GM12878 (cell line): ENCODE data around the gene SECISBP2. TPM values are rescaled to one million over a fixed set of nuclear protein-coding genes. Genes with fewer than 3 reads are reported as not detected.

ENCODE experiments used
- ATAC-seq: fragments of 200-7000 bp; cut with Tn5 transposase; 3 replicates; pipeline ENCODE4 v1.9.1; 2020; ENCODE audit warnings: mild to moderate bottlenecking, moderate library complexity
- BruUV-seq: library from RNA; stranded (reverse); fragments of 400-500 nt; replicated peaks from 2 replicates; lab custom pipeline; 2021; lab: Mats Ljungman, UMichigan
- CTCF ChIA-PET: fragments of 300-600 bp; sonication (Branson Sonifier 250); formaldehyde crosslinking; extraction: SDS; loops from one replicate; lab custom pipeline; 2021; ENCODE audit warnings: inconsistent platforms; lab: Yijun Ruan, JAX
- POLR2A ChIA-PET: fragments of 350-600 bp; formaldehyde crosslinking; extraction: SDS; loops from one replicate; lab custom pipeline; 2021; ENCODE audit warnings: inconsistent platforms; lab: Charles Lee
- RAD21 ChIA-PET: fragments of 300-600 bp; sonication (Branson Sonifier 250); formaldehyde crosslinking; loops from one replicate; lab custom pipeline; 2023; ENCODE audit warnings: antibody characterized with exemption; ENCODE audit not compliant: unreplicated experiment; lab: Charles Lee
- SMC1A ChIA-PET: fragments of 300-600 bp; sonication (Branson Sonifier 250); formaldehyde crosslinking; loops from one replicate; lab custom pipeline; 2023; ENCODE audit not compliant: unreplicated experiment, uncharacterized antibody; lab: Charles Lee
- DNase-seq: peaks from one replicate; pipeline ENCODE4 v3.0.0-alpha.2; 2011; ENCODE audit warnings: low read depth, low spot score
- FAIRE-seq: peaks from 3 replicates; lab custom pipeline; 2011; peaks lifted over from hg19 to GRCh38; lab: Jason Lieb, UNC
- H2AFZ ChIP-seq: 2 replicates; pipeline ENCODE4 v1.6.0; 2011; ENCODE audit warnings: low read depth, low read length, control low read depth; ENCODE audit not compliant: control insufficient read depth
- H3K27ac ChIP-seq: 2 replicates; pipeline ENCODE4 v1.5.1; 2011; ENCODE audit warnings: control low read depth; ENCODE audit not compliant: control insufficient read depth, insufficient read depth
- H3K27me3 ChIP-seq, 2 experiments: replicated peaks in 1 of 2; 2 replicates each; pipeline versions ENCODE4 v1.6.0 to v1.6.1; 2011; ENCODE audit warnings: low read length in 1 of 2; ENCODE audit not compliant: control insufficient read depth in 2 of 2, insufficient read depth in 2 of 2
- H3K36me3 ChIP-seq, 2 experiments: 2 replicates each; pipeline ENCODE4 v1.5.1; 2011; ENCODE audit warnings: low read length in 1 of 2; ENCODE audit not compliant: control insufficient read depth in 2 of 2, insufficient read depth in 2 of 2
- H3K4me1 ChIP-seq: 2 replicates; pipeline ENCODE4 v1.6.1; 2011; ENCODE audit warnings: mild to moderate bottlenecking, low read length, moderate library complexity, mixed read lengths; ENCODE audit not compliant: control insufficient read depth, insufficient read depth
- H3K4me2 ChIP-seq: 2 replicates; pipeline ENCODE4 v1.6.0; 2011; ENCODE audit warnings: control low read depth; ENCODE audit not compliant: control insufficient read depth, insufficient read depth
- H3K4me3 ChIP-seq: fragments of 200-600 bp; sonication (generic); 2 replicates; pipeline ENCODE4 v1.5.1; 2016
- H3K79me2 ChIP-seq: 2 replicates; pipeline ENCODE4 v1.6.0; 2011; ENCODE audit warnings: low read length; ENCODE audit not compliant: control insufficient read depth, insufficient read depth
- H3K9ac ChIP-seq: 2 replicates; pipeline ENCODE4 v1.8.0; 2011; ENCODE audit warnings: low read length, control low read depth, mixed read lengths; ENCODE audit not compliant: control insufficient read depth, insufficient read depth
- H3K9me3 ChIP-seq: replicated peaks from 3 replicates; pipeline ENCODE4 v1.5.1; 2011; ENCODE audit warnings: mild to moderate bottlenecking, low read length; ENCODE audit not compliant: control insufficient read depth, insufficient read depth
- H4K20me1 ChIP-seq: 2 replicates; pipeline ENCODE4 v1.6.0; 2011; ENCODE audit not compliant: control insufficient read depth, insufficient read depth
- CBFB ChIP-seq: IDR thresholded peaks from 2 replicates; pipeline ENCODE4 v1.6.1; 2016; ENCODE audit warnings: antibody characterized with exemption, low read depth
- EGR1 ChIP-seq, 2 experiments: IDR thresholded peaks; 1 replicate in 1 of 2; 2 replicates in 1 of 2; pipeline ENCODE4 v1.6.1; 2011 to 2012; ENCODE audit warnings: low read depth in 2 of 2, low read length in 2 of 2, borderline replicate concordance in 1 of 2, mild to moderate bottlenecking in 1 of 2, moderate library complexity in 1 of 2
- LARP7 ChIP-seq: fragments of 450-650 bp; IDR thresholded peaks from 2 replicates; pipeline ENCODE4 v1.6.1; 2017; ENCODE audit warnings: mild to moderate bottlenecking
- NBN ChIP-seq: fragments of 450-650 bp; IDR thresholded peaks from 2 replicates; pipeline ENCODE4 v1.6.1; 2016
- NFYA ChIP-seq: IDR thresholded peaks from 2 replicates; pipeline ENCODE4 v1.6.1; 2011; ENCODE audit warnings: low read depth, mild to moderate bottlenecking, low read length, improper control_type of control experiment, borderline replicate concordance
- NFYB ChIP-seq: IDR thresholded peaks from 2 replicates; pipeline ENCODE4 v1.6.1; 2011; ENCODE audit warnings: low read depth, mild to moderate bottlenecking, low read length, improper control_type of control experiment, moderate library complexity; ENCODE audit not compliant: insufficient read depth
- POLR2A ChIP-seq: IDR thresholded peaks from 2 replicates; pipeline ENCODE4 v1.6.1; 2011; ENCODE audit warnings: low read depth, mild to moderate bottlenecking, low read length
- POLR2AphosphoS2 ChIP-seq: IDR thresholded peaks from 2 replicates; pipeline ENCODE4 v1.6.1; 2011; ENCODE audit warnings: low read depth, mild to moderate bottlenecking, low read length, improper control_type of control experiment, moderate library complexity
- SP1 ChIP-seq: IDR thresholded peaks from one replicate; pipeline ENCODE4 v1.6.1; 2011; ENCODE audit warnings: low read depth, low read length
- WRNIP1 ChIP-seq: IDR thresholded peaks from 2 replicates; pipeline ENCODE4 v1.6.1; 2011; ENCODE audit warnings: low read depth, low read length, improper control_type of control experiment, borderline replicate concordance
- WGBS: methylation state at CpG from one replicate; pipeline ENCODE4 v1.1.6; 2016; ENCODE audit warnings: low lambda C conversion rate; ENCODE audit not compliant: insufficient replicate concordance, insufficient coverage; ENCODE audit errors: missing lambda C conversion rate; 5-methylcytosine and 5-hydroxymethylcytosine counted together
- in situ Hi-C: fragments of 300-500 bp; cut with MboI; formaldehyde crosslinking; loops from 9 replicates; pipeline ENCODE4 v1.14.3; 2018; ENCODE audit warnings: mixed read lengths
- intact Hi-C: fragments of 100-400 bp; cut with micrococcal nuclease; formaldehyde crosslinking; loops from one replicate; pipeline ENCODE4 v1.14.2; 2022; ENCODE audit not compliant: unreplicated experiment
- polyA plus RNA-seq, 11 experiments: library from polyadenylated mRNA; depleted of rRNA in 4 of 11; unstranded in 6 of 11; stranded (reverse) in 5 of 11; fragments of >200 nt; fragmentation: Nextera tagmentation in 4 of 11; fragmentation: Illumina TruSeq in 1 of 11; extraction: Ambion mirVana in 4 of 11; extraction: Trizol in 1 of 11; gene quantifications; 1 replicate in 1 of 11; 2 replicates in 10 of 11; pipeline versions ENCODE4 v1.2.1 to v1.2.3, GENCODE V29; 2011 to 2016; ENCODE audit warnings: inconsistent platforms in 2 of 11, missing spikeins in 2 of 11, low read depth in 1 of 11
- total RNA-seq, 4 experiments: library from RNA; depleted of rRNA in 3 of 4; stranded (reverse); fragments of >200 nt in 3 of 4; fragmentation: Illumina TruSeq in 1 of 4; extraction: Trizol in 1 of 4; gene quantifications; 2 replicates each; pipeline versions ENCODE4 v1.2.1 to v1.2.3, GENCODE V29; 2013 to 2021
- TF ChIP-seq, protein P1 (sequence below): IDR thresholded peaks from 2 replicates; pipeline ENCODE4 v1.6.1; 2012; ENCODE audit warnings: low read depth, low read length, improper control_type of control experiment
- TF ChIP-seq, protein P2 (sequence below): fragments of 450-650 bp; IDR thresholded peaks from 2 replicates; pipeline ENCODE4 v1.6.1; 2014; ENCODE audit warnings: mild to moderate bottlenecking
- TF ChIP-seq, protein P3 (sequence below), 3 experiments: IDR thresholded peaks in 2 of 3; conservative IDR thresholded peaks in 1 of 3; 2 replicates each; pipeline ENCODE4 v1.5.1; 2011; ENCODE audit warnings: low read depth in 3 of 3, low read length in 3 of 3, mild to moderate bottlenecking in 3 of 3, control low read depth in 2 of 3, moderate library complexity in 2 of 3, inconsistent platforms in 1 of 3, mixed read lengths in 1 of 3; ENCODE audit not compliant: control insufficient read depth in 2 of 3, insufficient read depth in 1 of 3; ENCODE audit errors: extremely low read depth in 1 of 3

Gene SECISBP2
- total and polyA plus RNA-seq, 10 of the 15 experiments (the other 5 are each of a cell fraction or from before 2014, with no cell fraction given), result 4.6 to 50.5 (median 31.9) TPM

DNA sequence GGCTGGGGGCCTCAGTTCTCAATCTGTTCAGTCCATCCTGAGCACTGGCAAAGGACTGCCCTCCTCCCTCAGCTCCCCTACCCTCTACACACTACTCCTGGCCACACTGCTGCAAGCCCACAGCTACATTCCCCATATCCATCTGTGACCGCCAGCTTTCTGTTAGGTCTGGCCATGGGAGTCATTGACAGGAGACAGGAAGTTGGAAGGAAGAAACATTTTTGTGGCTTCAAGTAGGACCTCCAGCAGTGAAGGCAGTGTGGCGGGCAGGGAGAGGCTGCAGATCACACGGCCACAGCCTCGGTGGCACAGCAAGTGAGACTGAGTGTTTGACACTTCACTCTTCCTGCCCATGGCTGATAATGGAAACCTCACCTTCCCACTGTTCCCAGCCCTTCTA, 55.9 kb downstream of the SECISBP2 start:
- intact Hi-C loops, result no loop called here
- in situ Hi-C loops, result no loop called here
- H4K20me1 ChIP-seq, result no peaks in the 10 kb centered on the region; the same call in 1 of the 2 replicates
- no peak overlapping the region for H3K4me3 ChIP-seq
- POLR2A ChIA-PET, result interaction anchor here (1.6 kb wide), 1 partner anchor 175 kb away, joined by 9 read pairs; no protein-coding TSS in a partner anchor
- DNase-seq (no peak), FAIRE-seq (no peak), ATAC-seq (no peak)
- H3K27me3 ChIP-seq, result no peaks in the 10 kb centered on the region
- RAD21 ChIA-PET, result interaction anchor here (1.0 to 2.6 kb wide), 4 partner anchors 45 to 175 kb away, joined by 3 to 39 read pairs (median 5); no protein-coding TSS in a partner anchor
- no peak overlapping the region for H3K9ac ChIP-seq
- CTCF ChIA-PET, result interaction anchor here (0.6 to 3.7 kb wide), 7 partner anchors 25 to 174 kb away, joined by 3 to 42 read pairs (median 4); no protein-coding TSS in a partner anchor
- H3K79me2 ChIP-seq, result no peaks in the 10 kb centered on the region
- no TSS peak for BruUV-seq
- H3K36me3 ChIP-seq, result peaks cover 11% of the 10 kb centered on the region in 2 experiments; a peak in 3 of 4 replicates
- no peak overlapping the region for H2AFZ ChIP-seq
- 83% methylated on average over 4 of the region's 4 CpGs for WGBS
- no peaks in the 10 kb centered on the region for H3K9me3 ChIP-seq
- no peak overlapping the region for H3K27ac ChIP-seq
- no peak for TF ChIP-seq POLR2AphosphoS2
- peak; percentile 37; the same call in 1 of the 2 replicates for TF ChIP-seq POLR2A
- TF ChIP-seq NFYB, result no peak
- SMC1A ChIA-PET, result interaction anchor here (1.2 to 2.4 kb wide), 5 partner anchors 52 to 174 kb away, joined by 3 to 25 read pairs (median 4); no protein-coding TSS in a partner anchor
- peaks cover 15% of the 10 kb centered on the region for H3K4me1 ChIP-seq
- H3K4me2 ChIP-seq, result no peak overlapping the region

DNA sequence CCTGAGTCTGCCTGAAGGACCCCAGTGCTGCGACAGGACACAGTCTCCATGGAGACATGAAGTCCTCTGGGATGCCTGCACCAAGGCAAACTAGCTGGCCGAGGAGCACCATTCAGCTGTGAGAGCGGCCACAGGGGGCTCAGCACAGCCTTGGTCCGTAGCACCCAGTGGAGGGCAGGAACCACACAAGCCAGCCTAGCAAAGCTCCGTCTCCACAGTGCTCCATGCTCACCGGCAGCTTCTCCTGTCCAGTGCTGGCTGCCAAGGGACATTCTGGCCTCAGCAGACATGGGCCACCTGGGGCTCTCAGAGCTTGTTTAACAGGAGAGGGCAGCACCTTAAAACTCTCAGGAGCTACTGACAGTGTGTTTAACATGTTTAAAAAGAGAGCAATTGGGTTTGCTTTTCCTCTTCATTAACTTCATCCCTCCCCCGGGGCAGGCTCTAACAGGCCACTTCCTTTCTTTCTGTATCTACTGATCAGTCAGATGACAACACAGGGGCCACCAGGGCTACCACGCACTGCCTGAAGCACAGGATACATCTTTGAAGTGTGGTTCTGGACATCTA, 57.0 kb downstream of the SECISBP2 start:
- H3K9ac ChIP-seq, result peak overlapping the region; percentile 29; the same call in 1 of the 2 replicates
- peak; percentile 80 for FAIRE-seq
- peak overlapping the region; percentile 69 for H3K27ac ChIP-seq
- no TSS peak for BruUV-seq
- H4K20me1 ChIP-seq, result no peaks in the 10 kb centered on the region; the same call in 1 of the 2 replicates
- intact Hi-C loops, result no loop called here
- H2AFZ ChIP-seq, result no peak overlapping the region
- no peaks in the 10 kb centered on the region for H3K27me3 ChIP-seq
- H3K4me3 ChIP-seq, result no peak overlapping the region
- H3K4me2 ChIP-seq, result peak overlapping the region; percentile 54
- POLR2A ChIA-PET, result interaction anchor here (0.7 to 1.6 kb wide), 3 partner anchors 51 to 174 kb away, joined by 3 to 9 read pairs (median 3); no protein-coding TSS in a partner anchor
- DNase-seq, result peak; percentile 42
- 19% methylated on average over 8 of the region's 8 CpGs for WGBS
- in situ Hi-C loops, result no loop called here
- RAD21 ChIA-PET, result interaction anchor here (0.6 to 2.6 kb wide), 13 partner anchors 11 to 211 kb away, joined by 3 to 39 read pairs (median 3); no protein-coding TSS in a partner anchor
- CTCF ChIA-PET, result interaction anchor here (0.7 to 3.7 kb wide), 16 partner anchors 10 to 189 kb away, joined by 3 to 42 read pairs (median 3); partner anchors contain the start of gene SECISBP2
- peak; percentile 74 for ATAC-seq
- H3K79me2 ChIP-seq, result no peaks in the 10 kb centered on the region
- H3K9me3 ChIP-seq, result no peaks in the 10 kb centered on the region
- SMC1A ChIA-PET, result interaction anchor here (0.6 to 2.4 kb wide), 15 partner anchors 8 to 187 kb away, joined by 3 to 25 read pairs (median 4); no protein-coding TSS in a partner anchor
- peaks cover 15 to 18% of the 10 kb centered on the region in 2 experiments; a peak in 3 of 4 replicates for H3K36me3 ChIP-seq
- H3K4me1 ChIP-seq, result peaks cover 15% of the 10 kb centered on the region
- TF ChIP-seq, protein P1, sequence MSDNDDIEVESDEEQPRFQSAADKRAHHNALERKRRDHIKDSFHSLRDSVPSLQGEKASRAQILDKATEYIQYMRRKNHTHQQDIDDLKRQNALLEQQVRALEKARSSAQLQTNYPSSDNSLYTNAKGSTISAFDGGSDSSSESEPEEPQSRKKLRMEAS, result no peak
- TF ChIP-seq EGR1 (IDR thresholded peaks at IDR 0.05; ENCODE audit: borderline replicate concordance in 1 of 2, low read depth in 2 of 2, low read length in 2 of 2), result no peak
- TF ChIP-seq SP1, result no peak
- TF ChIP-seq, protein P2, sequence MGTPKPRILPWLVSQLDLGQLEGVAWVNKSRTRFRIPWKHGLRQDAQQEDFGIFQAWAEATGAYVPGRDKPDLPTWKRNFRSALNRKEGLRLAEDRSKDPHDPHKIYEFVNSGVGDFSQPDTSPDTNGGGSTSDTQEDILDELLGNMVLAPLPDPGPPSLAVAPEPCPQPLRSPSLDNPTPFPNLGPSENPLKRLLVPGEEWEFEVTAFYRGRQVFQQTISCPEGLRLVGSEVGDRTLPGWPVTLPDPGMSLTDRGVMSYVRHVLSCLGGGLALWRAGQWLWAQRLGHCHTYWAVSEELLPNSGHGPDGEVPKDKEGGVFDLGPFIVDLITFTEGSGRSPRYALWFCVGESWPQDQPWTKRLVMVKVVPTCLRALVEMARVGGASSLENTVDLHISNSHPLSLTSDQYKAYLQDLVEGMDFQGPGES, result no peak
- no peak for TF ChIP-seq CBFB
- TF ChIP-seq WRNIP1, result no peak
- no peak for TF ChIP-seq NBN
- TF ChIP-seq NFYA, result no peak
- TF ChIP-seq LARP7, result no peak
- TF ChIP-seq, protein P3, sequence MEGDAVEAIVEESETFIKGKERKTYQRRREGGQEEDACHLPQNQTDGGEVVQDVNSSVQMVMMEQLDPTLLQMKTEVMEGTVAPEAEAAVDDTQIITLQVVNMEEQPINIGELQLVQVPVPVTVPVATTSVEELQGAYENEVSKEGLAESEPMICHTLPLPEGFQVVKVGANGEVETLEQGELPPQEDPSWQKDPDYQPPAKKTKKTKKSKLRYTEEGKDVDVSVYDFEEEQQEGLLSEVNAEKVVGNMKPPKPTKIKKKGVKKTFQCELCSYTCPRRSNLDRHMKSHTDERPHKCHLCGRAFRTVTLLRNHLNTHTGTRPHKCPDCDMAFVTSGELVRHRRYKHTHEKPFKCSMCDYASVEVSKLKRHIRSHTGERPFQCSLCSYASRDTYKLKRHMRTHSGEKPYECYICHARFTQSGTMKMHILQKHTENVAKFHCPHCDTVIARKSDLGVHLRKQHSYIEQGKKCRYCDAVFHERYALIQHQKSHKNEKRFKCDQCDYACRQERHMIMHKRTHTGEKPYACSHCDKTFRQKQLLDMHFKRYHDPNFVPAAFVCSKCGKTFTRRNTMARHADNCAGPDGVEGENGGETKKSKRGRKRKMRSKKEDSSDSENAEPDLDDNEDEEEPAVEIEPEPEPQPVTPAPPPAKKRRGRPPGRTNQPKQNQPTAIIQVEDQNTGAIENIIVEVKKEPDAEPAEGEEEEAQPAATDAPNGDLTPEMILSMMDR (IDR thresholded peaks at IDR 0.05 in 2 of 3, conservative IDR thresholded peaks at IDR 0.05 in 1 of 3; ENCODE audit: control insufficient read depth in 2 of 3, extremely low read depth in 1 of 3, insufficient read depth in 1 of 3, low read depth in 3 of 3, low read length in 3 of 3), result peak in 2 of 3 experiments; percentile 15 to 36; a peak in 3 of 6 replicates
